Stimulated activated CD8-positive, alpha-beta memory T cell treated with anti-CD3 and anti-CD28 coated beads, Interleukin-12 subunit alpha, Interleukin-12 subunit beta, amount 100 ng/mL, for 1 hour (primary cell): ENCODE measurements around the gene SEMA3G.

ENCODE experiments used
- DNase-seq: peaks from one replicate; pipeline ENCODE4 v3.0.0-alpha.2; 2020; ENCODE audit warnings: low read depth

Gene SEMA3G

DNA sequence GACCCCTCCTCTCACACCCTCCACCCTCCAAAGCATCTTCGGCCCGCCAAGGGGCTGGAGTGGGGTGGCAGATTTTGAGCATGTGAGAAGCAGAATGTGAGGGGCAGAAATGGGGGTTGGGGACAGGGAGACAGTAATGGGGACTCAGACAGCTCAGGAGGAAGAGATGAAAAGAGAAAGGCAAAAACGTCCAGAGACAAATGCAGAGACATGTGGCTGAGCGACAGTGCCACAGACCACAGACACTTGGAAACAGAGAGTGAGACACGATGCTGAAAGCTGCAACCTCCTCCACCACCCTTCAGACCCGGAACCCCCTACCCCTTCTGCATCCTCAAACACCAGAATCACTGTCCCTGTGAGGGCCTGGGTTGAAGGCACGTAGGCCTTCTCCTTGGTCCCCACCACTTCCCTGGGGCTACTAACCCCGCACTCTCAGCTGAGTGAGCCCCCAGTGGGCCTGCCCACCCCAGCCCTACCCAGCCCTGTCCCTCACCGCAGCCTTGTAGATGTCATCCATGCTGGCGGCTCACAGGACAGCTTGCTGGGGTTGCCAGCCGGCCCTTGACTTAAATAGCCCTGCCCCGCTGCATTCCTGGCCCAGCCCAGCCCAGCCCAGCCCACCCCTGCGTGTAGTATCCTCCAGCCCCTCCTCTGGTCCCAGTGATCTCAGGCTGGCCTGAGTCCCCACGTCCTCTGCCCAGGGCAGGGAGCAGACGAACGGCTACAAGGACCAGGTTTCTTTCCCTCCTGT is 8.8 kb upstream of the SEMA3G start, which contains the start of gene TNNC1:
Gene TNNC1, minus strand, starts transcription at position 546 of the 754 bp plus-strand sequence. Its CDS starts 26 bp downstream, at position 520.
- no peak for DNase-seq

DNA sequence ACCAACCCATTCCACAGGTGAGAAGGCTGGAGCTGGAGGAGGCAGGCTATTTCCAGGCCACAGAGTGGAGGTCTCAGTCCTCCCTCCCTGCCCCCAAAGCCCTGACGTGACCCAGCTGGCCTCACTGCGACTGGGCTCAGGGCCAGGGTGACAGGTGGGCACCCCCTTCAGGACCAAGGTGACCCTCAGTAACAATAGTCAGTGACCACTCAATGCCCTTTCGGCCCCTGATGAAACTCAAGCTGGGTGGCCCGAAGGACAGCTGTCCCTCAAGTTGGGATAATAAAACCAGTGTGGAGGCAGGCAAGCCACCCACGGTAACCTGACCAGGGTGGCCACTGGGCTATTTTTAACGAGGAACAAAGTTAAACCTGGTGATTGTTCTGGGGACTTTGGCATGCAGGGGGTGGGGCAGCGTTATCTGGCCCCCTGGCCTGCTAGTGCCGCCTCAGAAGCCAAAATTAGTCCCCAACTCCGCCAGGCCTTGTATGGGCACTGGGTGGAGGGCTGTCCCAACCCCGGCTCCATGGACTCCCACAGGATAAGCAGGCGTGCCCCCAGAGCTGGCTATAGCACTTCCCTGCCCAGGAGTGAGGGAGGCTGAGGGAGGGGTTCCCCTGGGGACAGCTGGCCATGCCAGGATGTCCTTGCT is 7.8 kb upstream of the SEMA3G start:
- no peak for DNase-seq

DNA sequence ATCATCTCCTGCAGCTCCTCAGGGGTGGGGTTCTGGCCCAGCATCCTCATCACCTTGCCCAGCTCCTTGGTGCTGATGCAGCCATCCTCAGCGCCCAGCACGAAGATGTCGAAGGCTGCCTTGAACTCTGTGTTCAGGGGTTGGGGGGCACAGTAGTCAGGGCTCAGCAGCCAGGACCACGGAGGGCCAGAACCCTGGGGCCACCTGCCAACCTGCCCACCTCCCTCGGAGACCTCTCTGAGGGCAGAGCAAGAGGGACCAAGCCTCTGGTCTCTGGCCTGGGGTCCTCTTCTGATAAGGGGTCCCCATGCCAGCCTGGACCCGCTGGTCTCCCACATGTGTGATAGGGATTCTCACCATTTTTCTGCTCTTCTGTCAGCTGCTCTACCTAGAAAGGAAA is 7.2 kb upstream of the SEMA3G start:
- DNase-seq, result no peak

DNA sequence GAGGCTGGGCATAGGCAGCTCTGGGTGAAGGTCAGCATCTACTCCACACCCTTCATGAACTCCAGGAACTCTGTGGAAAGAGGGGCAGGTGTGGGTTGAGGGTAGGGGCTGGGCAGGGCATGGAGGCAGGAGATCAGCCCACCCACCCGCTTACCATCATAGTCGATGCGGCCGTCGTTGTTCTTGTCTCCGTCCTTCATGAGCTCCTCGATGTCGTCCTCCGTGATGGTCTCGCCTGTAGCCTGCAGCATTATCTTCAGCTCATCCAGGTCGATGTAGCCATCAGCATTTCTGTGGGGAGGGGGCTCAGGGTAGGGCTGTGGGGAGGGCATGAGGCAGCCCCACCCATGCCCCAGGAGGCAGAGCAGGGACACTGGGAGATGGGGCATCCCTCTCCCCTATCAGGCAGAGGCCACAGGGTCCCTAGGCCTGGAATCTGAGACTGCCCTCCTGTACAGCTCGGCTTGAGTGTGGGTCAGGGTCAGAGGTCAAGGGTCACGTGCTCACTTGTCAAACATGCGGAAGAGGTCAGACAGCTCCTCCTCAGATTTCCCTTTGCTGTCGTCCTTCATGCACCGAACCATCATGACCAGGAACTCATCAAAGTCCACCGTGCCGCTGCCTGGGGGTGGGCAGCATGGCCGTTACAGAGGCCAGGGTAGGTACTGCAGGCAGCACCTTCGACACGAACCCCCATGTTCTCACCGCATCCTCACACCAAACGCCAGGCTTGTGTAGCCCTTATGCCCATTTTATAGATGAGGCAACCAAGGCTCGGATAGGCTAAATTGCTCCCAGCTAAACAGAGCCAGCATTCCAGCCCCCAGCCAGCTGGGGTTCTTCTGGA is 6.6 kb upstream of the SEMA3G start:
- no peak for DNase-seq

DNA sequence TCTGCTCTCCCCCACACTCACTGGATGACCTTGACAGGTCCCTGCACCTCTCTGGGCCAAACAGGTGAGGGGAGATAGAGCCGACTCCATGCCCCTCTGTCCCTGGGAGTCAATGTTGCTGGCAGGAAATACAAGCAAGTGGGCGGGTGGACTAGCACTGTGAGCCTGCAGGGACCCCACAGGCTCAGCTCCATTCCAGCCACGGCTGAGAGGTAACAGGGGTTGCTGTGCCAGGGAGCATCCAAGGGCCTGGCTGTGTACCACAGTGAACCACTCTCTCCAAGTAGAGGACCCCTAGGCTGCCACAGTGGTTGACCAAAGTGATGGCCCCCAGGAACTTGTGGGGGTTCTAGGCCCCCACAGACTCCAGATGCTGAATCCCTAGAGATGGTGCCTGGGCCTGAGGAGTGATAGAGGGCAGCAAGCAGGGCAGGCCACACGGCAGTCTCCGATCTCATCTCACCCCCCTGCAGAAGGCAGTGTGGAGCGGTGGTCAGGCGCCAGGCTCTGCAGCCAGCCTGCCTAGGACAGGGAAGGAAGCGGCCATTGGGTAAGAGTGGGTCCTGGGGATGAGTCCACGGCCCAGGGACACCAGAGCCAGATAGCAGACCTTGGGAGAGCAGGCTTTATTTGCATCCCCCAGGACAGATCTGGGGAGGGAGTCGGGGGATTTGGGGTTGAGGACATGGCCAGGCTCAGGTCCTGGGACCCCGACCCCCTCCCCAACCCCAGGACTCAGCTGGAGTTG is 5.8 kb upstream of the SEMA3G start:
- DNase-seq, result no peak

DNA sequence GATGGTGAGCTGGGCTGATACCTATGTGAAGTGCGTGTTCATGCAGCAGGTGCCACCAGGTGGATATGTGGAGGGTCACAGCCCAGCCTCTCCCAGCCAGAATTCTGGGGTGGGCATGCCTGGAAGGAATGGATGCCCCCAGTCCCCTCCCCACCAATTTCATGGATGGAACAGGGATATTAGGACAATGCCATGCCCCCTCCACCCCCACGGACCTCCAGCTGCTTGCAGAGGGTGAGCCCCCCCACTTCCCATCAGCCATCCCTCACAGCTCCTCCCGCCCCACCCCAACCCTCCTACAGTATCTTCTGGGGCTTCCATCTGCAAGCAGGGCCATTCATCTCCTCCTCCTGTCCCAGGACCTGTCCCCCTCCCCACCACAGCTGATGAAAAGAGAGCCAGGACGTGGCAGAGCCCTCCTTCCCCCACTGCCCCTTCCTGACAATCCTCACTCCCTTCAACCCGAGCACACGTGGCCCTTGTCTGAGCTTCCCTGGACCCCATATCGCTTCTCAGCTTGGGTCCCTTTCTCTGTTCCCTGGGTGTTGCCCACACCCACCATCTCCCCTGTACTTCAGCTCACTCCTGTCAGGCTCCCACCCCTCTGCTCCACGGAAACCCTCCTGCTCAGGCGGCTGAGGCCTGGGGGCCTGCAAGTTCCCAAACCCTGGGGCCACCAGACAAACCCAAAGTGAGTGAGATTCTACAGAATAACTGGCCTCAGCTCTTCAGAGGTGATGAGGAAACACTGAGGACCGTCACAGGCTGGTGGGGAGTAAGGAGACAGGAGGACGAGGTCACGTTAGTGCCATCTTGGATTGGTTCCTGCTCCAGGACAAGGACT is 2.8 kb upstream of the SEMA3G start:
- no peak for DNase-seq

DNA sequence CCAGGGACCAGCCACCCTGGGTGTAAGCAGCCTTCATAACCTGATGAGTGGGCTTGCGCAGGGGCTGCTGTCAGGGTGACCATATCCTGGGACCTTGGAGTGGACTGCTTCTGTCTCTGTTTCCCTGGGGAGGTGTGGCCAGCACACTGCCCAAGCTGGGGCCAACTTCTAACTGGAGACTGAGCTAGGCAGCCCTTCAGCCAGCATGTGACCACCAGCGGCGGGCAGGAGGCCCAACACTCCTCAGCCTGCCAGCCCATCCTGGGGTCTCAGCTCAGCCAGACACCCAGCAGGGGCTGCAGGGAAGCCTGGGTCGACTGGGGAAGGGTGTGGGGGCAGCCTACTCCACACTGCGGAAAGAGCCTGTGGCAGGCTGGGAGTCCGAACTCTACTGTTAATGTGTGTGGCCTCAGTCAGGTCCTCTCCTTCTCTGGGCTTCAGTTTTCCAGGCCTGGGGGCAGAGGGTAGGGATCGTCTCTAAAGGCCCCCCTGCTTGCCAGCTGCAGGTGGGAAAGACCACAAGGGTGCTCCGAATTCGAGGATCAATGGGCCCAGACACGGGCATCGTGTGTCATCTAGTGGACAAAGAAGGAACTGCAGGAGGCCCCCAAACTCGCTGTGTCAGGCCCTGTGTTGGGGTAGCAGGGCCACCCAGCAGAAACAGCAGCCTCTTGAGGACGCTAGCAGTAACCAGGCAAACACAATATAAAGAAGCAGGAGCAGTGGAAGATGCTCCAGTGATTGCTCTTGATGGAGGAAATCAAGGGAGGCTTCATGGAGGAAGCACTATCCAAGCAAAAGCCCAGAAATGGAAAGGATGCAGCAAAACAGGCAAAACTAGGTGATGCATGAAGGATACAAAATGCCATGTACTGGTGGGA is 2.0 kb upstream of the SEMA3G start:
- DNase-seq, result peak; percentile 57

DNA sequence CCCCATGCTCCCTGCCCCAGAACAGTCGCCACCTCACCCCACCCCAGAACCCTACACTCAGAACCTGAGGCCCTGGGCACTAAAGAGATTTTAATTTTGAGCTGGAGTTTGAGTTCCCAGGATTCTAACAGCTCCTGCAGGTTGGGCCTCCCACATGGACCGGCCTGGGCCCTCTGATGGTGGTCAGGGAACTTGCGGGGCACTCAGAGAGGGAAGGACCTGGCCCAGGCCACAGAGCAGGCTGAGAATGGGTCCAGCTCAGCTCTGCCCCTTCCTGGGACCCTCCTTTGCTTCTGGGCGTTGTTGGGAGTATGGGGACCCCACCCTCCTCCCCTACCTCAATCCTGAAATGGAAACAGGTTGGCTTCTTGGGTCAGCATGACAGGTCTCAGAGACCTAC is 1.1 kb upstream of the SEMA3G start:
- DNase-seq, result no peak

DNA sequence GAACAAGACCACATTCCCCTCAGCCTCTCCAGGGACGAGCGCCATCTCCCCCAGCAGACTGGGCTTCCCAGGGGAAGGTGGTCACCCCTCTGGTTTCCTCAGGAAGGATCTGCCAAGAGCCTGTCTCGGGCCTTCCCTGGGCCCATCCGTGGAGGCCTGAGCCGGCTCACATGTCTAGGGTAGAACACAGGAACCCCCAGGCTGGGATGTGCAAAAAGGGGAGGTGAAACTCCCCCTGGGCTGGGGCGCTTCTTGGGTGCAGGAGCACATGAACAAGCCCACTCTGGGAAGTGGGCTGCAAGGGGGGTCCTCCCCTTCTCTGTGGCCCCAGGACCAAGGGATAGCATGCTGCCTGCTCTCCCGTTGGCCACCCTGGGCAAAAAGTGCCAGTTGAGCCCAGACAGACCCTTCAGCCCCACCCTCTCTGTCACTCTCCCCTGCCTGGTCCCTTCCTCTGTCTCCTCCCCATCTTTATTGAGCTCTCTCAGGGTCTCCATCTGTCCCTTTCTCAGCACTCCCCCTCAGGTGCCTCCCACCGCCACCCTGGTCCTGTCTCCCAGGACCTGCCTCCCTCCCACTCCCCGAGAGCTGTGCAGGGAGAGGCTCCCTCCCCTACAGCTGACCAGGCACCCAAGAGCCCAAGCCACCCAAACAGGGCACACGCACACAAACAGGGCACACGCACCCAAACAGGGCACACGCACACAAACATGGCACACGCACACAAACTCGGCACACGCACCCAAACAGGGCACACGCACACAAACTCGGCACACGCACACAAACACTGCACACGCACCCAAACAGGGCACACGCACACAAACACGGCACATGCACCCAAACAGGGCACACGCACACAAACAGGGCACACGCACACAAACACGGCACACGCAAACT is 864 bp downstream of the SEMA3G start:
- no peak for DNase-seq

DNA sequence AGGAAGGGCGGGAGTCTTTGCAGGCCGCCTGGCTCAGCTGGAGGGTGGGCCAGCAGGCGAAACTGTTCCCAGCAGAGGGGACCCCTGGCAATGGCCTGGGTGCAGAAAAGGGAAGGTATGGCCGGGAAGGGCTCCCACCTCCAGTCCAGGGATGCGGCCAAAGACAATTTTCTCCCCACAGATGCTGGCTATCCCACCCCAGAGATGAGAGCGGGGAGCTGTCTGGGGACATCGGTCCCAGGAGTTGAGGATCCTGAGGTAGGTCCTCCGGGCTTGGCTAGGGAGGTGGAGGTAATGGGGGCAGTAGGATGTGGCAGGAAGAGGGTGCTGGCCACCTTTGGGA is 1.7 kb downstream of the SEMA3G start:
- no peak for DNase-seq

DNA sequence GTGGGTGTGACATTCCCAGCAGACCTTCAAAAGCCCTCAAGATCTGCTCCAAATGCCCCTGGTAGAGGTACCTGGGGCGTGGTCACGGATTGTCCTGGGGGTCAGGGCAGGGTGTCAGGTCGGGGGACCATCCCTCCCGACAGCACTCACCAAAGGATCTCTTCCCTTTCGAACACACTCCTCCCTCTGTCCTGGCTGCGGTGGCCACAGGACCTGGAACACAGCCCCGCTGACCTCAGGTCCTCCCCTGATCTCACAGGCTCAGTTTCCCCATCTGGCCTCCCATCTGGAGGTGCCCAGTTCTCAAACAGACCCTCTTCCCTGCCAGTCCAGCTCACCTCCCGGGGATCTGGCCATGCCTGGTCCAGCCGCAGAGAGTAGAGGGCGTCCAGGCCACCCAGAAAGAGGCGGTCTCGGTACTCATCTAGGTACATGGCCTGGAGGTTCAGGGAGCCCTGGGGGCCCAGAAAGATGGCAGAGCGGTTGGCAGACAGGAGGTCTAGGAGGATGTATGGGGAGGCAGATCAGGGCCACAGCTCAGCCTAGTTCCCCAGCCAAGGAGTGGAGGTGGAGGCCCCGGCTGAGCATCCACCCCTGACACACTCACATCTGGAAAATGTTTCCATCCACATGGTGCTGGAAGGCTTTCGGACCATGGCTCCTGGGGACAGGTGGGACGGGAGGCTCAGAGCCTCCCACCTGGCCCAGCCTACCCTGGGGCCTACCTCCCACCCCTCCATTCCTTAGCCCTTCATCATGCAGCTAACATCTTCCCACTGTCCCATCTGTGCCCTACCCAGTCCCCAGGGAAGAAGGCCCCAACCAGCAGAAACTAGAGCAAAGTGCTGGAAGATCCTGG is 2.3 kb downstream of the SEMA3G start:
- DNase-seq, result no peak

DNA sequence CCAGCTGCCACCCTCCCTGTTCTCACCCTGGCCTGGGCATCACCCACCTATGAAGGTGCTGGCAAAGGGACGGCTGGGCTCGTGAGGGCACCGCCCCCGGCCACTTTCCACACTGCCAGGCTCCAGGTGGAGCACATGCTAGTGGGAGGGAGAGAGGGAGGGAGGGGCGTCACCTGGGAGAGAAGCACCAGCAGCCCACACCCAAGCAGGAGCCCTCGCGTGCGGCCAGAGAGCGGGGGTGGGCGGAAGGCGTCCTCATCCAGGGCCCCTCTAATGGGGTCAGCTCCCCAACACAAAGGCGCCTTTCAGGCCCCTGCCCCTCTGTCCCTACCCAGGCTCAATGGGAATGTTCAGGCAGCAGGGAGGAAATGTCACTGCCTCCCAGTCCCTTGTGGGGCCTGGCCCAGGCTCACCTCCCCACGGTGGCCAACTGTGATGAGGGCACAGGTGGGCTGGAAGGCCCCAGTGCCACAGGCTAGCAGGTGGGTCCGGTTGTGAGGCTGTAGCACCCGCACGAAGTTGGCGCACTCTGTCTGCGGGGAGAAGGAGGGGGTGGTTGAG is 3.1 kb downstream of the SEMA3G start:
- DNase-seq, result no peak

DNA sequence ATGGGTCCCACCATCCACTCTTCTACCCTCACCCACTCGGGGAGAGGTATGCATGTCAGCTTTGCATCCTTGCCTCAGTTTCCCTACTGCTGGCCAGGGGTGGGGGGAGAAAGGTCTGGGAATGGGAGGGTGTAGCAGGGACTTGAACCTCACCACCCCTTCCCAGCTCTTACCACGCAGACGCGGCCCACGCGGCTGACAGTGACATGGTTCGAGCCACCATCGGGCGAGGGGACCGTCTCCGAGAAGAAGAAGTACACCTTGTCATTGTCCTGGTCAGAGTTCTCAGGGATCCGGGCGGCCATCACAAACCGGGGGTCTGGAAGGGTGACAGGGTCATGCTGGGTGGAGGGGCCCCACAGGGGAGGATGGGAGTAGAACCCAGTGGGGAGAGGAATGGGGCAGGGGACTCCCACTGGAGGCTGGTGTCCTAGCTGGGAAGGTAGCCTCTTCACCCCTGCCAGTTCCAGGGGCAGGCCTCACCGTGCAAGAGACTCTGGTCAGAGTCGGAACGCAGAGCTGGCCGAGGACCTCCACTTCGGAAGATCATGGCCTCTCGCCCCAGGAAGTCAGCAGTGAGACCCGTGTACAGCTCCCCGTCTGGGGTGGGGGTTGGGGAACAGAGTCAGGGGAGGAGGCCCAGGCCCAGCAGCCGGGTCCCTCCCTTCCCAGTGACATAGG is 3.7 kb downstream of the SEMA3G start:
- DNase-seq, result no peak

DNA sequence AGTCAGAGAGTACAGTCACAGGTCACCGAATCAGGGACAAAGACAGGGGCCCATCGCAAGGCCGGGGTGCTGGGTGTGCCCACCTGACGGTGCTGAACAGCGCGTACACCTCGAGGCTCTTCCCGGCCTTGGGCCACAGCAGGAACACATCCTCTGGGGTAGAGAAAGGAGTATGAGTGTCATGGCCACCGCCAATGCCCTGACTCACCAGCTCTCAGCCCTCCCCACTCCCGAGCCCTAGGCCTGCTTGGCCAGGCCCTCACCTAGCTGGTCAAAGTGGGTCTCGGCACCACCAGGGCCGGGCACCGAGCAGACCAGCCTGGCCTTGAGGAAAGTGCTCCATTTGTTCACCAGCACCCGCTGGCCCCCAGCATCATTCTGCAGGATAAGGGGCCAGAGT is 4.2 kb downstream of the SEMA3G start:
- DNase-seq, result no peak

DNA sequence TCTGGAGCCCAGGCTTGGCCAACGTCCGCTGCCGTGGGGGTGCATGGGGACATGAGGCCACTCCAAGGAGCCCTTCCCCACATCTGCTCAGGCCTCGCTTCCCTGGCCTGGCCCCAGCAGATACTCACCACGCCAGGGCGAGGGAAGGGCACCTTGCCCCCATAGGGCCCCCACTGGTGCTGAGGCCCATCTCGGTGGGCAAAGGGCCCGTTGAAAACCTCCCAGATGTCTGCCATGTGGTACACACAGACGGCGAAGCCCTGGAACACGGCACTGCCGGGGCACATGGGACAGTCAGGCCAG is 4.7 kb downstream of the SEMA3G start:
- no peak for DNase-seq

DNA sequence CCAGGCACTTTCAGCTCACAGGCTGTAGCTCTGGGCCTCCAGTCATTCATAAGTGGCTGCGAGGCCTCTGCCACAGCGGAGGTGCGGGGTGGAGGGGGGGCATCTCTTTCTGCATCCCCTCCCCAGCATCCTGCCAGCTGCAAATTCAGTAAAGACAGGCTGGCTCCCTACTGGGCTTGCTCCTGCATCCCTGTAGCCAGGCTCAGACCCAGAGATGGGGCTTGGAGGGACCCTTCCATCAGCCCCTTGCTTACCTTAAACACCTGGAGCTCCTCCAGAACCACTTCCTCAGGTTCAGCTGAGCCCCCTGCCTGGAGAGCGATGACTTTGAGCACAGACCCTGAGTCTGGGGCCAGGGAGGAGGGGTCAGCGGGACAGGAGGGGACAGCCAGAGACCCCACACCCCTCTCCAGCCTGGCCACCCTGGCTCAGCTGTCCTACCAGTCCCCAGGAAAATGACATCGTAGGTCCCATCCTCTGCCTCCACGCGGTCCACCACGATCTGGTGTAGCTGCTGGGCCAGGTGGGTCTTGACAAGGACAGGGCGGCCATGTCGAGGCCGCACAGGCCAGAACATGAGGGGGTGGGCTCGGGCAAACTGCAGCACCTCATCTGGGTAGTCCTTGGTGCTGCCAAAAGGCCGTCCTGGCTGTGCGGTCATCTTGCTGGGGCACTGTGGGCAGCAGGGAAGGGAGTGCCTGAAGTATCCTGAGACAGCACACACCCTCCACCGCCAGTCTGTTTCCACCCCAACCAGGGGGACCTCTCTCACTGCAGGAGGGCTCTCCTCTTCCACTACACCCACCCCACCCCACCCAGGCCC is 5.3 kb downstream of the SEMA3G start:
- DNase-seq, result no peak
